NCI-H128 (cell line): ENCODE data around the gene IFITM10.

Source experiments
- DNase-seq: peaks from one replicate; lab custom pipeline; 2025; ENCODE audit not compliant: unreplicated experiment; lab: John Stamatoyannopoulos, UW

The IFITM10 gene

GRCh38 chr11:1750481-1750839 is at the start of gene IFITM10:
Gene IFITM10 (minus strand): TSS chr11:1750595. CDS start chr11:1750442, 153 bp downstream.
- no peak for DNase-seq

GRCh38 chr11:1797391-1798125 is 47.2 kb upstream of the IFITM10 start:
- no peak for DNase-seq

GRCh38 chr11:1796413-1797011 is 46.1 kb upstream of the IFITM10 start:
- DNase-seq: no peak

- DNase-seq: no peak
Measured at GRCh38 chr11:1793081-1793480, 42.7 kb upstream of the IFITM10 start.

- no peak for DNase-seq
Measured at GRCh38 chr11:1792461-1792860, 42.1 kb upstream of the IFITM10 start.

GRCh38 chr11:1791912-1792311 is 41.5 kb upstream of the IFITM10 start:
- DNase-seq: no peak

- no peak for DNase-seq
Measured at GRCh38 chr11:1786466-1786865, 36.1 kb upstream of the IFITM10 start.

- DNase-seq: no peak
Measured at GRCh38 chr11:1785749-1786413, 35.5 kb upstream of the IFITM10 start.

GRCh38 chr11:1784761-1785650 is 34.6 kb upstream of the IFITM10 start:
- DNase-seq: no peak

GRCh38 chr11:1783725-1784529 is 33.5 kb upstream of the IFITM10 start:
- no peak for DNase-seq

- DNase-seq: no peak
Measured at GRCh38 chr11:1782831-1783724, 32.7 kb upstream of the IFITM10 start.

GRCh38 chr11:1782031-1782590 is 31.7 kb upstream of the IFITM10 start:
- DNase-seq: no peak

- no peak for DNase-seq
Measured at GRCh38 chr11:1781593-1781975, 31.2 kb upstream of the IFITM10 start.

GRCh38 chr11:1780700-1781592 is 30.6 kb upstream of the IFITM10 start:
- no peak for DNase-seq

GRCh38 chr11:1779806-1780699 is 29.7 kb upstream of the IFITM10 start:
- DNase-seq: no peak

GRCh38 chr11:1779034-1779805 is 28.8 kb upstream of the IFITM10 start:
- no peak for DNase-seq
